ENCODE results near the gene TRO. TPM values are rescaled to one million over a fixed set of nuclear protein-coding genes. Genes with fewer than 3 reads are reported as not detected.

Gene TRO
- total RNA-seq, 1 donor from 2014 or later = 174 TPM

- H3K4me1 Mint-ChIP-seq = no peaks in the 10 kb centered on the region
- DNase-seq (ENCODE audit: low spot score in 2 of 2, unreplicated experiment in 2 of 2) = no peak
- peaks cover 51% of the 10 kb centered on the region for H3K9me3 Mint-ChIP-seq
- TF ChIP-seq CTCF (IDR thresholded peaks at IDR 0.05; ENCODE audit: unreplicated experiment) = no peak
- H3K4me3 Mint-ChIP-seq = no peak overlapping the region
- H3K27ac Mint-ChIP-seq = no peak overlapping the region
- no peaks in the 10 kb centered on the region for H3K36me3 Mint-ChIP-seq
- peaks cover 4% of the 10 kb centered on the region for H3K27me3 Mint-ChIP-seq (ENCODE audit: low read depth)
Measured at GRCh38 chrX:54964766-54965497, 44.3 kb downstream of the TRO start.

GRCh38 chrX:54977387-54977786, 56.8 kb downstream of the TRO start:
- H3K27me3 Mint-ChIP-seq (ENCODE audit: low read depth) = no peaks in the 10 kb centered on the region
- no peak for DNase-seq (ENCODE audit: low spot score in 2 of 2, unreplicated experiment in 2 of 2)
- no peak for TF ChIP-seq CTCF (IDR thresholded peaks at IDR 0.05; ENCODE audit: unreplicated experiment)

GRCh38 chrX:54978448-54978847, 57.8 kb downstream of the TRO start:
- Mint-ChIP-seq H3K4me1 (no peaks in the 10 kb centered on the region), H3K27ac (no peak overlapping the region), H3K9me3 (peaks cover 47% of the 10 kb centered on the region), H3K27me3 (ENCODE audit: low read depth) (no peaks in the 10 kb centered on the region), H3K36me3 (no peaks in the 10 kb centered on the region), H3K4me3 (no peak overlapping the region)
- no peak for TF ChIP-seq CTCF (IDR thresholded peaks at IDR 0.05; ENCODE audit: unreplicated experiment)
- DNase-seq (ENCODE audit: low spot score in 2 of 2, unreplicated experiment in 2 of 2) = no peak

More at GRCh38 chrX:54977387-54977786, 56.8 kb downstream of the TRO start:
- peaks cover 49% of the 10 kb centered on the region for H3K9me3 Mint-ChIP-seq
- no peaks in the 10 kb centered on the region for H3K36me3 Mint-ChIP-seq
- H3K4me1 Mint-ChIP-seq = no peaks in the 10 kb centered on the region
- H3K27ac Mint-ChIP-seq = no peak overlapping the region
- no peak overlapping the region for H3K4me3 Mint-ChIP-seq

GRCh38 chrX:54979432-54979831, 58.8 kb downstream of the TRO start:
- Mint-ChIP-seq H3K27ac (no peak overlapping the region), H3K36me3 (no peaks in the 10 kb centered on the region), H3K4me1 (no peaks in the 10 kb centered on the region), H3K27me3 (ENCODE audit: low read depth) (no peaks in the 10 kb centered on the region), H3K4me3 (no peak overlapping the region), H3K9me3 (peaks cover 47% of the 10 kb centered on the region)
- no peak for DNase-seq (ENCODE audit: low spot score in 2 of 2, unreplicated experiment in 2 of 2)
- no peak for TF ChIP-seq CTCF (IDR thresholded peaks at IDR 0.05; ENCODE audit: unreplicated experiment)

GRCh38 chrX:54980334-54980733, 59.7 kb downstream of the TRO start:
- no peaks in the 10 kb centered on the region for H3K36me3 Mint-ChIP-seq
- no peaks in the 10 kb centered on the region for H3K4me1 Mint-ChIP-seq
- H3K27me3 Mint-ChIP-seq (ENCODE audit: low read depth) = no peaks in the 10 kb centered on the region
- no peak for TF ChIP-seq CTCF (IDR thresholded peaks at IDR 0.05; ENCODE audit: unreplicated experiment)
- H3K9me3 Mint-ChIP-seq = peaks cover 47% of the 10 kb centered on the region
- H3K4me3 Mint-ChIP-seq = no peak overlapping the region
- no peak for DNase-seq (ENCODE audit: low spot score in 2 of 2, unreplicated experiment in 2 of 2)
- no peak overlapping the region for H3K27ac Mint-ChIP-seq

Other genes starting within 250 kb of the TRO start
- 0.25 TPM in 1 of 3 replicates, not detected in the others for gene ITIH6, start 122.6 kb upstream of the TRO start, total RNA-seq
- gene MAGED2, start 113.1 kb upstream of the TRO start, total RNA-seq = 410 to 423 TPM (median 423 TPM) in 3 replicates
- 0.83 to 1.1 TPM (median 1.1 TPM) in 3 replicates for gene PFKFB1, start 73.4 kb downstream of the TRO start, total RNA-seq
- gene APEX2, start 79.5 kb downstream of the TRO start, total RNA-seq = 13.5 to 17.2 TPM (median 15.7 TPM) in 3 replicates
- gene ALAS2, start 110.2 kb downstream of the TRO start, total RNA-seq = not detected in 3 replicates
- not detected in 3 replicates for gene PAGE2B, start 154.2 kb downstream of the TRO start, total RNA-seq
- not detected in 3 replicates for gene PAGE2, start 168.2 kb downstream of the TRO start, total RNA-seq

Measured in mesothelial cell of epicardium (in vitro differentiated cells).